Left lung (tissue), 10 donors: ENCODE data around the gene CAPN2. TPM values are rescaled to one million over a fixed set of nuclear protein-coding genes. Genes with fewer than 3 reads are reported as not detected.
"Not testable (repeated sequence)": the region's sequence is repeated elsewhere in the genome, so short reads cannot be mapped to it uniquely, and the experiment has no call there.

Source experiments
- ATAC-seq: fragments of 200-7000 bp; cut with Tn5 transposase; one replicate; pipeline ENCODE4 v1.9.1; 2020; ENCODE audit warnings: moderate library complexity
- DNase-seq, 4 donors: peaks; one replicate each; pipeline ENCODE4 v3.0.0-alpha.2; 2013 to 2020
- H3K27ac ChIP-seq, 2 donors: fragments of 200-600 bp; sonication (generic) in 1 of 2; one replicate each; pipeline versions ENCODE4 v1.5.0 to v1.8.0; 2020 to 2021
- H3K27me3 ChIP-seq, 2 donors: fragments of 200-600 bp; sonication (generic) in 1 of 2; one replicate each; pipeline versions ENCODE4 v1.5.0 to v1.8.0; 2020 to 2021
- H3K36me3 ChIP-seq, 2 donors: fragments of 200-600 bp; sonication (generic) in 1 of 2; one replicate each; pipeline versions ENCODE4 v1.5.0 to v1.8.0; 2020 to 2021
- H3K4me1 ChIP-seq, 2 donors: fragments of 200-600 bp; one replicate each; pipeline ENCODE4 v1.8.0; 2021
- H3K4me3 ChIP-seq, 2 donors: fragments of 200-600 bp; sonication (generic) in 1 of 2; one replicate each; pipeline versions ENCODE4 v1.5.0 to v1.8.0; 2020 to 2021; ENCODE audit warnings: mild to moderate bottlenecking in 1 of 2
- H3K9me3 ChIP-seq, 2 donors: fragments of 200-600 bp; sonication (generic) in 1 of 2; one replicate each; pipeline versions ENCODE4 v1.5.0 to v1.8.0; 2020 to 2021
- CTCF ChIP-seq, 2 donors: fragments of 200-600 bp; sonication (generic) in 1 of 2; IDR thresholded peaks; one replicate each; pipeline versions ENCODE4 v1.5.0 to v1.8.0; 2021; ENCODE audit warnings: antibody characterized with exemption in 2 of 2
- intact Hi-C, 2 donors: fragments of 100-400 bp; cut with DNase I; formaldehyde crosslinking; loops; one replicate each; pipeline versions ENCODE4 v1.11.2 to v1.14.2; 2022
- polyA plus RNA-seq, 6 donors: library from polyadenylated mRNA; unstranded; fragments of 120-200 nt; gene quantifications; one replicate each; pipeline ENCODE4 v1.2.1, GENCODE V29; 2013; ENCODE audit not compliant: insufficient read length in 6 of 6
- total RNA-seq, 2 donors: library from RNA; stranded (reverse); fragmentation: NEBNext Ultra II Directional; extraction: Animal tissue kit (Norgen Biotek cat#: 25700); gene quantifications; one replicate each; pipeline ENCODE4 v1.2.1, GENCODE V29; 2021
- donor health status: DM: no; HTN: yes; CAD: no.
- donor health status: DM: no; HTN: no; CAD: no.

The CAPN2 gene
- total and polyA plus RNA-seq, 8 donors, result 139 to 434 (median 163) TPM

GRCh38 chr1:223810586-223810985, 98.2 kb downstream of the CAPN2 start:
- TF ChIP-seq CTCF (IDR thresholded peaks at IDR 0.05), result no peak
- intact Hi-C loops, result no loop called here
- H3K36me3 ChIP-seq, result peaks cover 0 to 67% of the 10 kb centered on the region in 2 donors

GRCh38 chr1:223811634-223812101, 99.3 kb downstream of the CAPN2 start:
- peaks cover 0 to 56% of the 10 kb centered on the region in 2 donors for H3K36me3 ChIP-seq
- DNase-seq (peak in 1 of 4 donors; percentile 31), ATAC-seq (peak; percentile 64)
- peak; percentile 10 to 30 for TF ChIP-seq CTCF (IDR thresholded peaks at IDR 0.05)
- no peaks in the 10 kb centered on the region for H3K27me3 ChIP-seq
- H3K27ac ChIP-seq, result no peak overlapping the region
- intact Hi-C loops, result no loop called here
- H3K9me3 ChIP-seq, result no peaks in the 10 kb centered on the region
- H3K4me3 ChIP-seq, result no peak overlapping the region
- H3K4me1 ChIP-seq, result peaks cover 0 to 13% of the 10 kb centered on the region in 2 donors

More at GRCh38 chr1:223810586-223810985, 98.2 kb downstream of the CAPN2 start:
- Histone ChIP-seq H3K4me3 (no peak overlapping the region), H3K27ac (no peak overlapping the region), H3K27me3 (no peaks in the 10 kb centered on the region), H3K4me1 (peaks cover 0 to 11% of the 10 kb centered on the region in 2 donors), H3K9me3 (no peaks in the 10 kb centered on the region)
- DNase-seq (no peak), ATAC-seq (no peak)

GRCh38 chr1:223813645-223814044, 101.3 kb downstream of the CAPN2 start:
- H3K36me3 ChIP-seq, result peaks cover 0 to 60% of the 10 kb centered on the region in 2 donors
- no peak overlapping the region for H3K27ac ChIP-seq
- intact Hi-C loops, result no loop called here

GRCh38 chr1:223815020-223815853, 102.9 kb downstream of the CAPN2 start:
- Histone ChIP-seq H3K9me3 (no peaks in the 10 kb centered on the region), H3K27ac (peak overlapping the region in 1 of 2 donors; percentile 45), H3K4me1 (peaks cover 0 to 23% of the 10 kb centered on the region in 2 donors), H3K36me3 (peaks cover 0 to 57% of the 10 kb centered on the region in 2 donors), H3K4me3 (no peak overlapping the region), H3K27me3 (no peaks in the 10 kb centered on the region)
- no peak for DNase-seq
- peak; percentile 75 for ATAC-seq
- TF ChIP-seq CTCF (IDR thresholded peaks at IDR 0.05), result no peak
- intact Hi-C loops, result no loop called here

More at GRCh38 chr1:223813645-223814044, 101.3 kb downstream of the CAPN2 start:
- H3K9me3 ChIP-seq, result no peaks in the 10 kb centered on the region
- DNase-seq, result no peak
- no peak overlapping the region for H3K4me3 ChIP-seq
- no peak for TF ChIP-seq CTCF (IDR thresholded peaks at IDR 0.05)
- H3K27me3 ChIP-seq, result no peaks in the 10 kb centered on the region
- no peak for ATAC-seq
- peaks cover 0 to 13% of the 10 kb centered on the region in 2 donors for H3K4me1 ChIP-seq

- Histone ChIP-seq H3K27me3 (no peaks in the 10 kb centered on the region), H3K4me3 (no peak overlapping the region), H3K27ac (peak overlapping the region in 1 of 2 donors; percentile 45), H3K9me3 (no peaks in the 10 kb centered on the region), H3K36me3 (peaks cover 0 to 63% of the 10 kb centered on the region in 2 donors), H3K4me1 (peaks cover 0 to 24% of the 10 kb centered on the region in 2 donors)
- intact Hi-C loops, result no loop called here
- DNase-seq, result no peak
- no peak for TF ChIP-seq CTCF (IDR thresholded peaks at IDR 0.05)
- ATAC-seq, result peak; percentile 45
Measured at GRCh38 chr1:223815865-223816264, 103.5 kb downstream of the CAPN2 start.

- H3K27me3 ChIP-seq, intact Hi-C loops, H3K9me3 ChIP-seq, DNase-seq, H3K27ac ChIP-seq, ATAC-seq, H3K4me3 ChIP-seq: not testable (repeated sequence)
- Histone ChIP-seq H3K36me3 (peaks cover 0 to 56% of the 10 kb centered on the region in 2 donors), H3K4me1 (peaks cover 0 to 28% of the 10 kb centered on the region in 2 donors)
Measured at GRCh38 chr1:223817265-223817664, 104.9 kb downstream of the CAPN2 start.
